ENCODE results near the gene AURKB.

The AURKB gene

DNA sequence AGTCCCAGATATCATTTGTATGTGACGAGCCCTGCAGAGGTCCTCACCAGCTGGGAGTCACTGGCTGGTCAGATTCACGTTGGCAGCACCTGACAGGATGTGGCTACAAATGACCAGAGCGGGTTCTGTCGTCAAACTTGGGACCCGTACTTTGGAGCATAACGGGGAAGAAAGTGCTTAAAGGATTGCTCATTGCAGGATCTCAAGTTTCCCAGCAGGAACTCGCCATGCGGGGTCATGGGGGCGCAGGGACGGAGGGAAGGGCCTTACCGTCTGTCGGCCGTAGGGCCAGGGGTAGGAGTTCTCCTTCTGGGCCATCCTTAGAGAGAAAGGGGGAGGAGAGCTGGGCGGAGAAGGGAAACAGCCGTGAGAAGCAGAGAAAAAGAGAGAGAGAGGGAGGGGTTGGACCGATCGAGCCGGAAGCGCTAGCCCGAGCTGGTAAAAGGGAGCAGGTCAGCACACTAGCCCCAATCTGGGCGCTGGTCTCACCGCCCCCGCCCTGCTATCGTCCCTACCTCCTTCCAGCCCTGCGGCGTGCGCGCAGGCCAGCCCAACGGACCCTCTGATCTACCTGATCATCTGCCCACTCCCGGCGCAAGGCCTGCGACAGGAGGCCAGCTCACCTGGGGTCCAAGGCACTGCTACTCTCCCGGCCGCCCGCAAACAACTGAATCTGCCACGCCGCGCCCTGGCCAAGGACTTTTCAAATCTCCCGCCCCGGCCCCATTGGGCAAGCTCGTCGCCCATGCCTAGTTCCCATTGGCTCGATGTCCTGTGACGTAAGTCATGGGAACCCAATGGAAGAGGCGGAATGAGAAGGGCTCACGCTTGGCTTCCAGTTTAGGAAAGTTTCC lies at the start of gene AURKB:
Gene AURKB (minus strand): TSS at position 669 of the 854 bp plus-strand sequence. CDS start 351 bp downstream, at position 318.
- peak within 1 kb of the TSS; percentile 89 for H3K4me3 ChIP-seq (ENCODE audit: control insufficient read depth, low read depth, low read length)
- no peak for TF ChIP-seq CTCF (conservative IDR thresholded peaks at IDR 0.05; ENCODE audit: control insufficient read depth, insufficient read depth, low read depth, low read length)

GRCh38 chr17:8257801-8258200 lies 47.4 kb upstream of the AURKB start:
- no peak for DNase-seq (ENCODE audit: low read depth)
- no peak overlapping the region for H3K4me3 ChIP-seq (ENCODE audit: control insufficient read depth, low read depth, low read length)
- no peak for TF ChIP-seq CTCF (conservative IDR thresholded peaks at IDR 0.05; ENCODE audit: control insufficient read depth, insufficient read depth, low read depth, low read length)

More for the DNA sequence above, at the start of gene AURKB:
- DNase-seq (ENCODE audit: low read depth), result peak; percentile 97

GRCh38 chr17:8256691-8257090 lies 46.3 kb upstream of the AURKB start:
- no peak for TF ChIP-seq CTCF (conservative IDR thresholded peaks at IDR 0.05; ENCODE audit: control insufficient read depth, insufficient read depth, low read depth, low read length)

GRCh38 chr17:8256291-8256690 lies 45.9 kb upstream of the AURKB start:
- no peak overlapping the region for H3K4me3 ChIP-seq (ENCODE audit: control insufficient read depth, low read depth, low read length)
- TF ChIP-seq CTCF (conservative IDR thresholded peaks at IDR 0.05; ENCODE audit: control insufficient read depth, insufficient read depth, low read depth, low read length), result no peak
- DNase-seq (ENCODE audit: low read depth), result no peak

More at GRCh38 chr17:8256691-8257090, 46.3 kb upstream of the AURKB start:
- DNase-seq (ENCODE audit: low read depth), result no peak
- no peak overlapping the region for H3K4me3 ChIP-seq (ENCODE audit: control insufficient read depth, low read depth, low read length)

- H3K4me3 ChIP-seq (ENCODE audit: control insufficient read depth, low read depth, low read length), result no peak overlapping the region
- DNase-seq (ENCODE audit: low read depth), result no peak
- peak; percentile 10 for TF ChIP-seq CTCF (conservative IDR thresholded peaks at IDR 0.05; ENCODE audit: control insufficient read depth, insufficient read depth, low read depth, low read length)
Observed at GRCh38 chr17:8255499-8255898, 45.1 kb upstream of the AURKB start.

DNA sequence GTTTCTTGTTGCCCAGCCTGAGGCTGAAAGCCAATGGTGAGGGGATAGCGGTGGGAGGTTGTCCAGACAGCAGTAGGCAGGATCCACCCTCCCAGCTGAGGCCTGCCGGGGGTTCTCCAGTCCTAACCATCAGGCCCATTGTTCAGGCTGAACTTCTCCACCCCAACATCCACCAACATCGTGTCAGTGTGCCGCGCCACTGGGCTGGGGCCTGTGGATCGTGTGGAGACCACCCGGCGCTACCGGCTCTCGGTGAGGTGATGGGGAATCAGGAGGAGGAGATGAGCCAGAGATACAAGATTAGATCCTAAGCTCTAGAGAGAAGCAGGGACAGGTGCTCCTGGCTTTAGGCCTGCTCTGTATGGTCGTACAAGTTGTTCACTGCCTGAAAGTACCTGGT lies 44.5 kb upstream of the AURKB start:
- no peak for TF ChIP-seq CTCF (conservative IDR thresholded peaks at IDR 0.05; ENCODE audit: control insufficient read depth, insufficient read depth, low read depth, low read length)
- no peak for DNase-seq (ENCODE audit: low read depth)

More for the DNA sequence above, 44.5 kb upstream of the AURKB start:
- no peak overlapping the region for H3K4me3 ChIP-seq (ENCODE audit: control insufficient read depth, low read depth, low read length)

Data from fibroblast of mammary gland (primary cell).